Activated B cell treated with CpG ODN at 0.5 μM for 24 hours (primary cell): ENCODE measurements around the gene HS2ST1. TPM values are rescaled to one million over a fixed set of nuclear protein-coding genes. Genes with fewer than 3 reads are reported as not detected.

ENCODE experiments used
- ATAC-seq: fragments of 200-7000 bp; cut with Tn5 transposase; one replicate; pipeline ENCODE4 v1.10.0; 2021; ENCODE audit warnings: low read depth, mild to moderate bottlenecking, moderate library complexity
- CTCF ChIA-PET: fragments of 350-600 bp; sonication (Branson Sonifier 250); formaldehyde crosslinking; loops from one replicate; lab custom pipeline; 2021; ENCODE audit warnings: antibody characterized with exemption; lab: Charles Lee
- POLR2A ChIA-PET: fragments of 350-600 bp; sonication (Branson Sonifier 250); formaldehyde crosslinking; loops from one replicate; lab custom pipeline; 2021; ENCODE audit warnings: antibody characterized with exemption; lab: Charles Lee
- DNase-seq: peaks from one replicate; pipeline ENCODE4 v3.0.0; 2022
- H3K27ac Mint-ChIP-seq: one replicate; pipeline ENCODE4 v1.8.0; 2020; ENCODE audit warnings: mixed read lengths
- H3K27me3 Mint-ChIP-seq: one replicate; pipeline ENCODE4 v1.8.0; 2021; ENCODE audit warnings: mixed read lengths
- H3K36me3 Mint-ChIP-seq: one replicate; pipeline ENCODE4 v1.8.0; 2021; ENCODE audit warnings: low read depth, mixed read lengths
- H3K4me1 Mint-ChIP-seq: one replicate; pipeline ENCODE4 v1.8.0; 2021; ENCODE audit warnings: mixed read lengths
- H3K4me3 Mint-ChIP-seq: one replicate; pipeline ENCODE4 v1.8.0; 2020; ENCODE audit warnings: mild to moderate bottlenecking, mixed read lengths
- H3K9me3 Mint-ChIP-seq: one replicate; pipeline ENCODE4 v1.8.0; 2020; ENCODE audit warnings: mixed read lengths
- intact Hi-C: fragments of 100-400 bp; cut with micrococcal nuclease; formaldehyde crosslinking; loops from one replicate; pipeline ENCODE4 v1.15.1; 2024
- total RNA-seq: library from RNA; stranded (reverse); gene quantifications from 2 replicates; pipeline ENCODE4 v1.2.3, GENCODE V29; 2022
- TF ChIP-seq, protein P1 (sequence below): fragments of 200-600 bp; IDR thresholded peaks from one replicate; pipeline ENCODE4 v1.8.0; 2022; ENCODE audit warnings: antibody characterized with exemption, mild to moderate bottlenecking

The HS2ST1 gene
- total RNA-seq, 1 donor from 2014 or later, result 24.2 TPM

DNA sequence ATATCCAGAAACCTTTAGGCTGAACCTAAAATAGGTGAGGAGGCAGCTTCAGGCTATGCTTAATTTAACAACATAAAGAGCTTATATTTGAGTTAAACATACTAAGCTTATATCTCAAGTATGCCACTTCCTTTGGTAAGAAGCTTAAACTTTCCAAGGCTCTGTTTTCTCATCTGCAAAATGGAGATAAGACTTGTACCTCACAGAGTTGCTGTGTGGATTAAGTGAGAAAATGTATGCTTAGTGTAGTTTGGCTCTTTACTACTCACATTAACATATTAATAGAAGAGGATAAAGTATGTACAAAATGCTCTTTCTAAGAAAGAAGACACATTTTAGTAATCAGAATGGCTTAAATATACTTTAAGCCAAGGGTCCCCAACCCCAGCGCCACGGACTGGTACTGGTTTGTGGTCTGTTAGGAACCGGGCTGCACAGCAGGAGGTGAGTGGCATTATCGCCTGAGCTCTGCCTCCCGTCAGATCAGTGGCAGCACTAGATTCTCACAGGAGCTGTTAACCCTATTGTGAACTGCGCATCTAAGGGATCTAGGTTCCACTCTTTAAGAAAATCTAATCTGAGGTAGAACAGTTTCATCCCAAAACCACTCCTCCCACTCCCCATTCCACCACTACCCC is 77.2 kb downstream of the HS2ST1 start:
- H3K9me3 Mint-ChIP-seq, result no peaks in the 10 kb centered on the region
- H3K27me3 Mint-ChIP-seq, result no peaks in the 10 kb centered on the region
- peaks cover 8% of the 10 kb centered on the region for H3K36me3 Mint-ChIP-seq
- intact Hi-C loops, result no loop called here
- ChIA-PET POLR2A (interaction anchor here (0.7 kb wide), 1 partner anchor 14 kb away, joined by 3 read pairs; no protein-coding TSS in a partner anchor), CTCF (no interaction called here)
- no peak for ATAC-seq
- no peak overlapping the region for H3K27ac Mint-ChIP-seq
- DNase-seq, result no peak
- no peak overlapping the region for H3K4me3 Mint-ChIP-seq
- H3K4me1 Mint-ChIP-seq, result peaks cover 8% of the 10 kb centered on the region
- TF ChIP-seq, protein P1, sequence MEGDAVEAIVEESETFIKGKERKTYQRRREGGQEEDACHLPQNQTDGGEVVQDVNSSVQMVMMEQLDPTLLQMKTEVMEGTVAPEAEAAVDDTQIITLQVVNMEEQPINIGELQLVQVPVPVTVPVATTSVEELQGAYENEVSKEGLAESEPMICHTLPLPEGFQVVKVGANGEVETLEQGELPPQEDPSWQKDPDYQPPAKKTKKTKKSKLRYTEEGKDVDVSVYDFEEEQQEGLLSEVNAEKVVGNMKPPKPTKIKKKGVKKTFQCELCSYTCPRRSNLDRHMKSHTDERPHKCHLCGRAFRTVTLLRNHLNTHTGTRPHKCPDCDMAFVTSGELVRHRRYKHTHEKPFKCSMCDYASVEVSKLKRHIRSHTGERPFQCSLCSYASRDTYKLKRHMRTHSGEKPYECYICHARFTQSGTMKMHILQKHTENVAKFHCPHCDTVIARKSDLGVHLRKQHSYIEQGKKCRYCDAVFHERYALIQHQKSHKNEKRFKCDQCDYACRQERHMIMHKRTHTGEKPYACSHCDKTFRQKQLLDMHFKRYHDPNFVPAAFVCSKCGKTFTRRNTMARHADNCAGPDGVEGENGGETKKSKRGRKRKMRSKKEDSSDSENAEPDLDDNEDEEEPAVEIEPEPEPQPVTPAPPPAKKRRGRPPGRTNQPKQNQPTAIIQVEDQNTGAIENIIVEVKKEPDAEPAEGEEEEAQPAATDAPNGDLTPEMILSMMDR, result no peak

DNA sequence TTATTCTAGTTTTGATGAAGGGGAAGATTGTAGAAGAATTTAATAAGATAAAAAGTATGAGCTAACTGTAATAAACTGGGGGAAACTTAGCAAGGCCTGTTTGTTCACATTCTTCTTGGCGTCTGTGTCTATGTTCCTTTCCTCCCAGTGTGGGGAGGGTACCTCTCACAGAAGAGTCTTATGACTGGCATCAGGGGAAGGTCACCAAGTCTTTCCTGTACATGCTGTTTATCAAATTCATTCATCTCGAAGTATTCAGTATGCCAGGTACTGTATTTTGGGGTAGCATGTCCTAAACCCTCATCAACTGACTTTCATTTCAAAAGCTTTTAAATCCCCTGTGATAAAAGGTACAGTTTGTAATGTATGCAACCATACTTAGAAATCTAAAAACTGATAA is 78.4 kb downstream of the HS2ST1 start:
- Mint-ChIP-seq H3K9me3 (no peaks in the 10 kb centered on the region), H3K27ac (no peak overlapping the region), H3K27me3 (no peaks in the 10 kb centered on the region), H3K4me3 (no peak overlapping the region), H3K4me1 (peaks cover 8% of the 10 kb centered on the region), H3K36me3 (peaks cover 8% of the 10 kb centered on the region)
- ChIA-PET CTCF (interaction anchor here (0.9 kb wide), 1 partner anchor 91 kb away, joined by 3 read pairs; no protein-coding TSS in a partner anchor), POLR2A (no interaction called here)
- DNase-seq (no peak), ATAC-seq (no peak)
- intact Hi-C loops, result no loop called here
- TF ChIP-seq, protein P1, result no peak

DNA sequence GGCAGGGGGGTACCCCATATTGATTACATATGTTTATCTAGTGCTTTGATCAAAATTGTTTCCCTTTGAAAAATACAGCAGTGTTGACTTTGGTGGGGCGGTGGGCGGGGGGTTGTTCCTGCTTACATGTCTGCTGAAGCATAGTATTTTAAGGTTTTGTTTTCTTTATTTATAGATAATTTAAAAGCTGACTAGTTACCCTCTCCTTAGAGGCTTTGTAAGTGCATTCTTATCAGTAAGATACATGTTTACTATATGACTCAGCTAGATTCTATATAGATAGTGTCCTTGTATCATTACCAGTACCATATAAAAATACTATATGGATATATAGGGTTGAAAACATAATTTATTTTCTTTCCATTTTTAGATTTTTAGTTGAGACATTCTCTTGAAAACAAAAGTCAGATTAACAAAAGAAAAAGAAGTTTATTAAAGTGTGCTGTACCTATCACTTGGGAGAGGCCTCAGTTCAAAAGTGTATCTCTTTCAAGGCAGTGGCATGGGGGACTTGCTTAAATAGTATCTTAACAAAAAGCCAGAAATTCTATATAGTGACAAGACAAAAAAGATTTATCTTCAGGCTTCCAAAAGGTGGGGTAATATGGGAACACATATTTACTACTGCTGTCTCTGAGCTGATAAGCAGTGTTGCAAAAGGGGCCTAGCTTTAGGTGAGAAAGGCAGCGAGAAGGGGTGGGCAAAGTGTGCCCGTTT is 79.0 kb downstream of the HS2ST1 start:
- Mint-ChIP-seq H3K27ac (no peak overlapping the region), H3K9me3 (no peaks in the 10 kb centered on the region), H3K27me3 (no peaks in the 10 kb centered on the region), H3K4me3 (no peak overlapping the region), H3K4me1 (peaks cover 8% of the 10 kb centered on the region), H3K36me3 (peaks cover 8% of the 10 kb centered on the region)
- intact Hi-C loops, result no loop called here
- ATAC-seq (no peak), DNase-seq (no peak)
- CTCF ChIA-PET, result interaction anchor here (0.9 kb wide), 1 partner anchor 90 kb away, joined by 3 read pairs; no protein-coding TSS in a partner anchor
- POLR2A ChIA-PET, result no interaction called here
- TF ChIP-seq, protein P1, result no peak

DNA sequence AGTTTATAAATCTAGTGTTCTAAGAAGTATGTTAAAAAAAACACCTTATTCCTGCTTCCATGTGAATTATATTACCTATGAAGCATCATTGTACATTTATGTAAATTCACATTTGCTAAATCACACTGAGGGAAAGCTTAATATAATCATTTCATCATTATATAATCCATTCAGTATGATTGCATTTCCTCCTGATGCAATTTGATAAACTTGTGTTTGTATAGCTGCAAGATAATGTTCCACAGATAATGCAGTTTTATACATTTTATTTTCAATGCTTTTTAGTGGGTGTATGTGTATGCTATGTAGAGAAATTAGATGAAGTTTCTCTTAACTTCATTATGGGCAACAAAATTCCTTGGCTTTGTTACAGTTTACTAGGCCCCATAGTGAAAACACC is 79.6 kb downstream of the HS2ST1 start:
- intact Hi-C loops, result no loop called here
- Mint-ChIP-seq H3K9me3 (no peaks in the 10 kb centered on the region), H3K27ac (no peak overlapping the region), H3K27me3 (no peaks in the 10 kb centered on the region), H3K4me1 (peaks cover 11% of the 10 kb centered on the region), H3K36me3 (peaks cover 8% of the 10 kb centered on the region), H3K4me3 (no peak overlapping the region)
- TF ChIP-seq, protein P1, result no peak
- ATAC-seq, result no peak
- no peak for DNase-seq
- CTCF ChIA-PET, result no interaction called here
- POLR2A ChIA-PET, result no interaction called here

DNA sequence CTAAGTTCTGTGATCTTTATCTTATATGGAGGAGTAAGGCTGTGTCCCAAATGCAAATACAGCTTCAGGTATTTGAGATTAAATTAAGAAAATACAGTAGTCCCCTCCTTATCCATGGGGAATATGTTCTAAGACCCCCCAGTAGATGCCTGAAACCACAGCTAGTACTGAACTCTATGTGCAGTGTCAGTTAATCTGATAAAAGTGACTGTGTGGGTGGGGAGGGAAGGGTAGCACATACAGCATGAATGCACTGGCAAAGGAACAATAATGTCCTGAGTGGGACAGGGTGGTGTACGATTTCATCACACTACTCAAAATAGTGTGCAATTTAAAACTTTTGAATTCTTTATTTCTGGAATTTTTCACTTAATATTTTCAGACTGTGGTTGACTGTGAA is 83.1 kb downstream of the HS2ST1 start:
- Mint-ChIP-seq H3K27ac (no peak overlapping the region), H3K36me3 (peaks cover 4% of the 10 kb centered on the region), H3K9me3 (no peaks in the 10 kb centered on the region), H3K4me1 (peaks cover 11% of the 10 kb centered on the region), H3K4me3 (no peak overlapping the region), H3K27me3 (no peaks in the 10 kb centered on the region)
- intact Hi-C loops, result no loop called here
- ATAC-seq (no peak), DNase-seq (no peak)
- ChIA-PET CTCF (no interaction called here), POLR2A (no interaction called here)
- TF ChIP-seq, protein P1, result no peak
